HEK293 (cell line): ENCODE data around the gene LCN1.

ENCODE experiments used
- CTCF ChIA-PET: fragments of 350-600 bp; formaldehyde crosslinking; extraction: SDS; loops from one replicate; lab custom pipeline; 2021; ENCODE audit warnings: antibody characterized with exemption; lab: Yijun Ruan, JAX
- POLR2A ChIA-PET: fragments of 300-600 bp; formaldehyde crosslinking; extraction: SDS; loops from one replicate; lab custom pipeline; 2020; ENCODE audit warnings: antibody characterized with exemption, inconsistent platforms; lab: Yijun Ruan, JAX
- H3K27ac ChIP-seq: fragments of 200-500 bp; sonication (Bioruptor generic); 2 replicates; pipeline ENCODE4 v1.5.1; 2014; ENCODE audit warnings: low read depth, low read length, control low read depth, inconsistent platforms; ENCODE audit errors: extremely low read depth
- H3K36me3 ChIP-seq, 2 experiments: fragments of 200-500 bp in 1 of 2; sonication (Bioruptor generic) in 1 of 2; 1 replicate in 1 of 2; 2 replicates in 1 of 2; pipeline ENCODE4 v1.5.1; 2014 to 2017; ENCODE audit warnings: inconsistent platforms in 2 of 2, low read length in 2 of 2; ENCODE audit not compliant: control insufficient read depth in 2 of 2, insufficient read depth in 1 of 2
- H3K4me1 ChIP-seq: fragments of 200-500 bp; sonication (Bioruptor generic); 2 replicates; pipeline ENCODE4 v1.5.1; 2014; ENCODE audit warnings: mild to moderate bottlenecking, low read length, inconsistent platforms; ENCODE audit not compliant: control insufficient read depth, insufficient read depth
- H3K4me3 ChIP-seq: 2 replicates; pipeline ENCODE4 v1.5.1; 2011; ENCODE audit warnings: low read depth, mild to moderate bottlenecking, control low read depth, low read length, moderate library complexity
- H3K9me3 ChIP-seq: fragments of 200-500 bp; sonication (Bioruptor generic); 2 replicates; pipeline ENCODE4 v1.5.1; 2014; ENCODE audit warnings: low read depth, low read length, inconsistent platforms; ENCODE audit not compliant: control insufficient read depth, insufficient read depth
- FEZF1 ChIP-seq: fragments of 450-650 bp; formaldehyde crosslinking; IDR thresholded peaks from 2 replicates; pipeline ENCODE4 v1.5.1; 2016; ENCODE audit warnings: missing biosample characterization, missing genetic modification characterization
- MYNN ChIP-seq: fragments of 450-650 bp; formaldehyde crosslinking; IDR thresholded peaks from 2 replicates; pipeline ENCODE4 v1.5.1; 2016; ENCODE audit warnings: missing biosample characterization, missing genetic modification characterization, borderline replicate concordance
- ZBTB7A ChIP-seq: fragments of 450-650 bp; formaldehyde crosslinking; IDR thresholded peaks from 2 replicates; pipeline ENCODE4 v1.5.1; 2016; ENCODE audit warnings: low read depth, missing biosample characterization, missing genetic modification characterization
- ZIC2 ChIP-seq: fragments of 450-650 bp; formaldehyde crosslinking; IDR thresholded peaks from 2 replicates; pipeline ENCODE4 v1.5.1; 2016; ENCODE audit warnings: missing biosample characterization, missing genetic modification characterization
- ZNF112 ChIP-seq: fragments of 450-650 bp; formaldehyde crosslinking; IDR thresholded peaks from 2 replicates; pipeline ENCODE4 v1.5.0; 2017; ENCODE audit warnings: missing biosample characterization, missing genetic modification characterization
- ZNF423 ChIP-seq: fragments of 450-650 bp; formaldehyde crosslinking; IDR thresholded peaks from 2 replicates; pipeline ENCODE4 v1.5.1; 2016; ENCODE audit warnings: missing biosample characterization, missing genetic modification characterization
- ZNF555 ChIP-seq: fragments of 450-650 bp; formaldehyde crosslinking; conservative IDR thresholded peaks from 2 replicates; pipeline ENCODE4 v1.5.1; 2017; ENCODE audit warnings: missing biosample characterization, mild to moderate bottlenecking, missing genetic modification characterization, inconsistent platforms
- ZNF561 ChIP-seq: fragments of 450-650 bp; IDR thresholded peaks from 2 replicates; pipeline ENCODE4 v1.5.1; 2018; ENCODE audit warnings: missing biosample characterization, missing genetic modification characterization, borderline replicate concordance
- TF ChIP-seq, protein P1 (sequence below): fragments of 450-650 bp; formaldehyde crosslinking; IDR thresholded peaks from 2 replicates; pipeline ENCODE4 v1.5.1; 2016; ENCODE audit warnings: missing biosample characterization, missing genetic modification characterization
- TF ChIP-seq, protein P2 (sequence below): fragments of 450-650 bp; formaldehyde crosslinking; IDR thresholded peaks from 2 replicates; pipeline ENCODE4 v1.5.1; 2016; ENCODE audit warnings: missing biosample characterization, missing genetic modification characterization, borderline replicate concordance
- TF ChIP-seq, protein P3 (sequence below): fragments of 450-650 bp; formaldehyde crosslinking; IDR thresholded peaks from 2 replicates; pipeline ENCODE4 v1.5.1; 2016; ENCODE audit warnings: missing biosample characterization, missing genetic modification characterization
- TF ChIP-seq, protein P4 (sequence below): fragments of 450-650 bp; IDR thresholded peaks from 2 replicates; pipeline ENCODE4 v1.5.1; 2018; ENCODE audit warnings: missing biosample characterization, mild to moderate bottlenecking, missing genetic modification characterization

Gene LCN1

DNA sequence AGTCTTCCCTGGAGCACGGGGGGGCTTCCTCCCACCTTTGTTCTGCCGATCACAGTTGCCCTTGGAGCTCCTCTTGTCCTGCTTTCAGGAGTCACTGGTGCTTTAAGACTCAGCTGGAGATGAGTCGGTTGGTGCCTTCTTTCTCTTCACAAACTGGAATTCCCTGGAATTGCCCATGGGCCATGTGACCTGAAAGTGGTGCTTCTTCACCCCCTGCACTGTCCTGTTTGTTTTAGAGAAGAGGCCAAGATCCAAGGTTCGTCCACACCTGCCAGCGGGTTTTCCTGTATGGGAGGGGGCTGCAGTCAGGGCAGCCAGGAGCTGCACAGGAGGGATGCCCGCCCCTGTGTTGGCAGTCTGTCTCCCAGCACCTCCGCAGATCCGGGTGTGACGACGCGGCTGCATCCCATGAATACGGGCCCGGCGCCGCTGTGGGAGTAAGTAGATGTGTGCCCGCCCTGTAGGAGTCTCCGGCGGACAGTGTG lies 30.2 kb upstream of the LCN1 start:
- TF ChIP-seq ZNF555 (no peak), ZIC2 (tag by site-specific recombination) (no peak), ZNF561 (tag by site-specific recombination) (no peak), ZNF423 (no peak), ZBTB7A (tag by site-specific recombination) (no peak), ZNF112 (tag by site-specific recombination) (no peak), FEZF1 (tag by site-specific recombination) (no peak), MYNN (tag by site-specific recombination) (no peak)
- TF ChIP-seq, protein P1, sequence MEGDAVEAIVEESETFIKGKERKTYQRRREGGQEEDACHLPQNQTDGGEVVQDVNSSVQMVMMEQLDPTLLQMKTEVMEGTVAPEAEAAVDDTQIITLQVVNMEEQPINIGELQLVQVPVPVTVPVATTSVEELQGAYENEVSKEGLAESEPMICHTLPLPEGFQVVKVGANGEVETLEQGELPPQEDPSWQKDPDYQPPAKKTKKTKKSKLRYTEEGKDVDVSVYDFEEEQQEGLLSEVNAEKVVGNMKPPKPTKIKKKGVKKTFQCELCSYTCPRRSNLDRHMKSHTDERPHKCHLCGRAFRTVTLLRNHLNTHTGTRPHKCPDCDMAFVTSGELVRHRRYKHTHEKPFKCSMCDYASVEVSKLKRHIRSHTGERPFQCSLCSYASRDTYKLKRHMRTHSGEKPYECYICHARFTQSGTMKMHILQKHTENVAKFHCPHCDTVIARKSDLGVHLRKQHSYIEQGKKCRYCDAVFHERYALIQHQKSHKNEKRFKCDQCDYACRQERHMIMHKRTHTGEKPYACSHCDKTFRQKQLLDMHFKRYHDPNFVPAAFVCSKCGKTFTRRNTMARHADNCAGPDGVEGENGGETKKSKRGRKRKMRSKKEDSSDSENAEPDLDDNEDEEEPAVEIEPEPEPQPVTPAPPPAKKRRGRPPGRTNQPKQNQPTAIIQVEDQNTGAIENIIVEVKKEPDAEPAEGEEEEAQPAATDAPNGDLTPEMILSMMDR: no peak
- TF ChIP-seq, protein P2, sequence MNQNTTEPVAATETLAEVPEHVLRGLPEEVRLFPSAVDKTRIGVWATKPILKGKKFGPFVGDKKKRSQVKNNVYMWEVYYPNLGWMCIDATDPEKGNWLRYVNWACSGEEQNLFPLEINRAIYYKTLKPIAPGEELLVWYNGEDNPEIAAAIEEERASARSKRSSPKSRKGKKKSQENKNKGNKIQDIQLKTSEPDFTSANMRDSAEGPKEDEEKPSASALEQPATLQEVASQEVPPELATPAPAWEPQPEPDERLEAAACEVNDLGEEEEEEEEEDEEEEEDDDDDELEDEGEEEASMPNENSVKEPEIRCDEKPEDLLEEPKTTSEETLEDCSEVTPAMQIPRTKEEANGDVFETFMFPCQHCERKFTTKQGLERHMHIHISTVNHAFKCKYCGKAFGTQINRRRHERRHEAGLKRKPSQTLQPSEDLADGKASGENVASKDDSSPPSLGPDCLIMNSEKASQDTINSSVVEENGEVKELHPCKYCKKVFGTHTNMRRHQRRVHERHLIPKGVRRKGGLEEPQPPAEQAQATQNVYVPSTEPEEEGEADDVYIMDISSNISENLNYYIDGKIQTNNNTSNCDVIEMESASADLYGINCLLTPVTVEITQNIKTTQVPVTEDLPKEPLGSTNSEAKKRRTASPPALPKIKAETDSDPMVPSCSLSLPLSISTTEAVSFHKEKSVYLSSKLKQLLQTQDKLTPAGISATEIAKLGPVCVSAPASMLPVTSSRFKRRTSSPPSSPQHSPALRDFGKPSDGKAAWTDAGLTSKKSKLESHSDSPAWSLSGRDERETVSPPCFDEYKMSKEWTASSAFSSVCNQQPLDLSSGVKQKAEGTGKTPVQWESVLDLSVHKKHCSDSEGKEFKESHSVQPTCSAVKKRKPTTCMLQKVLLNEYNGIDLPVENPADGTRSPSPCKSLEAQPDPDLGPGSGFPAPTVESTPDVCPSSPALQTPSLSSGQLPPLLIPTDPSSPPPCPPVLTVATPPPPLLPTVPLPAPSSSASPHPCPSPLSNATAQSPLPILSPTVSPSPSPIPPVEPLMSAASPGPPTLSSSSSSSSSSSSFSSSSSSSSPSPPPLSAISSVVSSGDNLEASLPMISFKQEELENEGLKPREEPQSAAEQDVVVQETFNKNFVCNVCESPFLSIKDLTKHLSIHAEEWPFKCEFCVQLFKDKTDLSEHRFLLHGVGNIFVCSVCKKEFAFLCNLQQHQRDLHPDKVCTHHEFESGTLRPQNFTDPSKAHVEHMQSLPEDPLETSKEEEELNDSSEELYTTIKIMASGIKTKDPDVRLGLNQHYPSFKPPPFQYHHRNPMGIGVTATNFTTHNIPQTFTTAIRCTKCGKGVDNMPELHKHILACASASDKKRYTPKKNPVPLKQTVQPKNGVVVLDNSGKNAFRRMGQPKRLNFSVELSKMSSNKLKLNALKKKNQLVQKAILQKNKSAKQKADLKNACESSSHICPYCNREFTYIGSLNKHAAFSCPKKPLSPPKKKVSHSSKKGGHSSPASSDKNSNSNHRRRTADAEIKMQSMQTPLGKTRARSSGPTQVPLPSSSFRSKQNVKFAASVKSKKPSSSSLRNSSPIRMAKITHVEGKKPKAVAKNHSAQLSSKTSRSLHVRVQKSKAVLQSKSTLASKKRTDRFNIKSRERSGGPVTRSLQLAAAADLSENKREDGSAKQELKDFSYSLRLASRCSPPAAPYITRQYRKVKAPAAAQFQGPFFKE: no peak
- TF ChIP-seq, protein P3, sequence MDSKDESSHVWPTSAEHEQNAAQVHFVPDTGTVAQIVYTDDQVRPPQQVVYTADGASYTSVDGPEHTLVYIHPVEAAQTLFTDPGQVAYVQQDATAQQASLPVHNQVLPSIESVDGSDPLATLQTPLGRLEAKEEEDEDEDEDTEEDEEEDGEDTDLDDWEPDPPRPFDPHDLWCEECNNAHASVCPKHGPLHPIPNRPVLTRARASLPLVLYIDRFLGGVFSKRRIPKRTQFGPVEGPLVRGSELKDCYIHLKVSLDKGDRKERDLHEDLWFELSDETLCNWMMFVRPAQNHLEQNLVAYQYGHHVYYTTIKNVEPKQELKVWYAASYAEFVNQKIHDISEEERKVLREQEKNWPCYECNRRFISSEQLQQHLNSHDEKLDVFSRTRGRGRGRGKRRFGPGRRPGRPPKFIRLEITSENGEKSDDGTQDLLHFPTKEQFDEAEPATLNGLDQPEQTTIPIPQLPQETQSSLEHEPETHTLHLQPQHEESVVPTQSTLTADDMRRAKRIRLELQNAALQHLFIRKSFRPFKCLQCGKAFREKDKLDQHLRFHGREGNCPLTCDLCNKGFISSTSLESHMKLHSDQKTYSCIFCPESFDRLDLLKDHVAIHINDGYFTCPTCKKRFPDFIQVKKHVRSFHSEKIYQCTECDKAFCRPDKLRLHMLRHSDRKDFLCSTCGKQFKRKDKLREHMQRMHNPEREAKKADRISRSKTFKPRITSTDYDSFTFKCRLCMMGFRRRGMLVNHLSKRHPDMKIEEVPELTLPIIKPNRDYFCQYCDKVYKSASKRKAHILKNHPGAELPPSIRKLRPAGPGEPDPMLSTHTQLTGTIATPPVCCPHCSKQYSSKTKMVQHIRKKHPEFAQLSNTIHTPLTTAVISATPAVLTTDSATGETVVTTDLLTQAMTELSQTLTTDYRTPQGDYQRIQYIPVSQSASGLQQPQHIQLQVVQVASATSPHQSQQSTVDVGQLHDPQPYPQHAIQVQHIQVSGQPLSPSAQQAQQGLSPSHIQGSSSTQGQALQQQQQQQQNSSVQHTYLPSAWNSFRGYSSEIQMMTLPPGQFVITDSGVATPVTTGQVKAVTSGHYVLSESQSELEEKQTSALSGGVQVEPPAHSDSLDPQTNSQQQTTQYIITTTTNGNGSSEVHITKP (tag by site-specific recombination): no peak
- TF ChIP-seq, protein P4, sequence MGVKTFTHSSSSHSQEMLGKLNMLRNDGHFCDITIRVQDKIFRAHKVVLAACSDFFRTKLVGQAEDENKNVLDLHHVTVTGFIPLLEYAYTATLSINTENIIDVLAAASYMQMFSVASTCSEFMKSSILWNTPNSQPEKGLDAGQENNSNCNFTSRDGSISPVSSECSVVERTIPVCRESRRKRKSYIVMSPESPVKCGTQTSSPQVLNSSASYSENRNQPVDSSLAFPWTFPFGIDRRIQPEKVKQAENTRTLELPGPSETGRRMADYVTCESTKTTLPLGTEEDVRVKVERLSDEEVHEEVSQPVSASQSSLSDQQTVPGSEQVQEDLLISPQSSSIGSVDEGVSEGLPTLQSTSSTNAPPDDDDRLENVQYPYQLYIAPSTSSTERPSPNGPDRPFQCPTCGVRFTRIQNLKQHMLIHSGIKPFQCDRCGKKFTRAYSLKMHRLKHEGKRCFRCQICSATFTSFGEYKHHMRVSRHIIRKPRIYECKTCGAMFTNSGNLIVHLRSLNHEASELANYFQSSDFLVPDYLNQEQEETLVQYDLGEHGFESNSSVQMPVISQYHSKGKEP: no peak
- no peaks in the 10 kb centered on the region for H3K9me3 ChIP-seq
- H3K27ac ChIP-seq: no peak overlapping the region
- H3K4me3 ChIP-seq: no peak overlapping the region
- no peaks in the 10 kb centered on the region for H3K4me1 ChIP-seq
- ChIA-PET POLR2A (interaction anchor here (0.6 kb wide), 1 partner anchor 61 kb away, joined by 3 read pairs; no protein-coding TSS in a partner anchor), CTCF (interaction anchor here (0.6 to 1.2 kb wide), 3 partner anchors 8 to 14 kb away, joined by 3 to 4 read pairs (median 3); no protein-coding TSS in a partner anchor)
- peaks cover 0 to 31% of the 10 kb centered on the region in 2 experiments; a peak in 1 of 3 replicates for H3K36me3 ChIP-seq
